CD4-positive, CD25-positive, alpha-beta regulatory T cell (primary cell): ENCODE data around the gene FAF2. TPM values are rescaled to one million over a fixed set of nuclear protein-coding genes. Genes with fewer than 3 reads are reported as not detected.

Experiments
- ATAC-seq, 2 donors: fragments of 150-1000 bp; cut with Tn5 transposase; one replicate each; pipeline ENCODE4 v1.10.0; 2021; ENCODE audit warnings: low read depth in 2 of 2, moderate number of reproducible peaks in 2 of 2, moderate library complexity in 1 of 2
- DNase-seq, 3 donors: peaks; one replicate each; pipeline versions ENCODE4 v3.0.0 to v3.0.0-alpha.2; 2012 to 2022; ENCODE audit warnings: mixed read lengths in 1 of 3
- H3K27ac ChIP-seq: one replicate; pipeline ENCODE4 v1.7.0; 2013; ENCODE audit warnings: mild to moderate bottlenecking, low read length; ENCODE audit not compliant: insufficient read depth, poor library complexity, severe bottlenecking
- H3K27me3 ChIP-seq: one replicate; pipeline ENCODE4 v1.7.0; 2013; ENCODE audit warnings: low read length; ENCODE audit not compliant: control insufficient read depth, insufficient read depth
- H3K36me3 ChIP-seq: one replicate; pipeline ENCODE4 v1.7.0; 2013; ENCODE audit warnings: mild to moderate bottlenecking, low read length, moderate library complexity; ENCODE audit not compliant: control insufficient read depth, insufficient read depth
- H3K4me1 ChIP-seq: 2 replicates; pipeline ENCODE4 v1.7.0; 2013; ENCODE audit warnings: mild to moderate bottlenecking, low read length; ENCODE audit not compliant: insufficient read depth, control insufficient read depth, poor library complexity, severe bottlenecking
- H3K4me3 ChIP-seq: one replicate; pipeline ENCODE4 v1.7.0; 2013; ENCODE audit warnings: low read depth, mild to moderate bottlenecking, low read length, moderate library complexity
- H3K9me3 ChIP-seq, 2 experiments: 1 replicate in 1 of 2; 2 replicates in 1 of 2; pipeline ENCODE4 v1.7.0; 2013; ENCODE audit warnings: low read length in 2 of 2, mild to moderate bottlenecking in 1 of 2, moderate library complexity in 1 of 2; ENCODE audit not compliant: control insufficient read depth in 2 of 2
- H3K27ac Mint-ChIP-seq, 3 donors: one replicate each; pipeline ENCODE4 v1.8.0; 2020 to 2022; ENCODE audit warnings: mild to moderate bottlenecking in 3 of 3, mixed read lengths in 3 of 3, moderate library complexity in 2 of 3
- H3K27me3 Mint-ChIP-seq: one replicate; pipeline ENCODE4 v1.8.0; 2022; ENCODE audit warnings: mild to moderate bottlenecking, mixed read lengths
- H3K36me3 Mint-ChIP-seq: one replicate; pipeline ENCODE4 v1.8.0; 2020; ENCODE audit warnings: mixed read lengths
- H3K4me1 Mint-ChIP-seq, 4 donors: one replicate each; pipeline ENCODE4 v1.8.0; 2020 to 2022; ENCODE audit warnings: mixed read lengths in 4 of 4, mild to moderate bottlenecking in 1 of 4
- H3K4me3 Mint-ChIP-seq, 4 donors: one replicate each; pipeline ENCODE4 v1.8.0; 2020 to 2022; ENCODE audit warnings: mild to moderate bottlenecking in 4 of 4, mixed read lengths in 4 of 4, moderate library complexity in 3 of 4
- H3K9me3 Mint-ChIP-seq, 7 donors: one replicate each; pipeline ENCODE4 v1.8.0; 2020 to 2022; ENCODE audit warnings: mixed read lengths in 7 of 7, mild to moderate bottlenecking in 3 of 7, moderate library complexity in 2 of 7
- polyA plus RNA-seq, 4 donors: library from polyadenylated mRNA; unstranded; fragments of 300-500 nt; fragmentation: Illumina TruSeq; gene quantifications; one replicate each; pipeline ENCODE4 v1.2.3, GENCODE V29; 2021
- total RNA-seq: library from RNA; stranded (reverse); gene quantifications from one replicate; pipeline ENCODE4 v1.2.3, GENCODE V29; 2022

The FAF2 gene
- total and polyA plus RNA-seq, 5 donors from 2014 or later = 8.8 to 31.8 (median 14.4) TPM

DNA sequence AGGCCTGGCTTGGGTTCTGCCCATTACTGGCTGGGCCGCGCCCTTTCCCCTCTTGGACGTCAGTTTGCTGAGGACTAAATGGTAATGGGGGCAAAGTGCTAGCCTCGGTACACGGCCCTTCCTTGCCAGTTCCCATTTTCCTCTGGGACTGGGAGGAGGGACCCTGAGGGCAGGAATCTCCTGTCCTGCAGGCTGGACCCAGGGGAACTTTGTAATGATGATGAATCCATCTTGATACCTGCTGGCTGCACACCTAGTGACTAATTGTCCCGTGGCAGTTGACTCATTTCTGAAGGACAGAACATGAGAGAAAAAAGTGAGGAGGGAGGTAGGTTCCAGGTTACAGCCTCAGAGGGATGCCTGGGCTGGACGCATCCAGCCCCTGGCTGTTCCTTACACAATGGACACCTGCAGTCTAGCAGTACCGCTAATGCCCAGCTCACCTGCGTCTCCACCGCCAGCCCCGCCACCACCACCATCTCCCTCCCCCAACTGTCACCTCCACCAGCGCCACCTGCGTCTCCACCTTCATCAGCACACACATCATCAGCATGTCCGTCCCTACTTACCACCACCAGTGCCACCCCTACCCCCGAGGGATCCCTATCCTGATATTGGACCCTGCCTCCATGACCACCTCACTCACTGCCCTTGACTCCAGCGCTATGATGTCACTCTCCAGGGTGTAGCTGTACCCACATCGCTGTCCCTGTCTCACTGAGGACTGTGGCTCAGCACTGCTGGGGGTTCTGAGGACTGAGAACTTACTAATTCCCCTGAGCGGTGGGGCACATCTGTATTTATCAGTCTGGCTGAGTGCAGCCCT is 105.3 kb downstream of the FAF2 start:
- Histone ChIP-seq H3K36me3 (no peaks in the 10 kb centered on the region), H3K4me1 (peaks cover 22% of the 10 kb centered on the region), H3K27me3 (no peaks in the 10 kb centered on the region), H3K27ac (no peak overlapping the region), H3K9me3 (no peaks in the 10 kb centered on the region), H3K4me3 (no peak overlapping the region)
- Mint-ChIP-seq H3K4me1 (peaks cover 0 to 65% (median 16%) of the 10 kb centered on the region in 4 donors), H3K27me3 (peaks cover 4% of the 10 kb centered on the region), H3K4me3 (peak overlapping the region in 2 of 4 donors; percentile 38 to 54), H3K36me3 (no peaks in the 10 kb centered on the region), H3K27ac (peak overlapping the region; percentile 47 to 94 (median 90)), H3K9me3 (peaks cover 0 to 2% (median 0%) of the 10 kb centered on the region in 7 donors)
- no peak for ATAC-seq
- DNase-seq = no peak

DNA sequence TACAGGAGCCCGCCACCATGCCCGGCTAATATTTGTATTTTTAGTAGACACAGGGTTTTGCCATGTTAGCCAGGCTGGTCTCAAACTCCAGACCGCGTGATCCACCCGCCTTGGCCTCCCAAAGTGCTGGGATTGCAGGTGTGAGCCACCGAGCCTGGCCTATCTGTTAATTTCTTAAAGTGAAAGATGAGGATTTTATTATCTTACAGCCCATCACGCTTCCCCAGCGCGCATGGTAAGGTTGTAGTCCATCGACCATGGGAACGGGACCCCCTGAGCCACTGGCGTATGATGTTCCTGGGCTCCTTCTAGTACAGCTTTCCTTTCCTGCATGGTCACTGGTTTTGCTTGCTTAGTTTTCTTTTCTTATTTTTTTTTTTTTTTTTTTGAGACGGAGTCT is 109.7 kb downstream of the FAF2 start:
- DNase-seq (no peak), ATAC-seq (no peak)
- H3K4me1 ChIP-seq = peaks cover 27% of the 10 kb centered on the region
- no peaks in the 10 kb centered on the region for H3K27me3 ChIP-seq
- Mint-ChIP-seq H3K4me1 (peaks cover 0 to 75% (median 25%) of the 10 kb centered on the region in 4 donors), H3K36me3 (no peaks in the 10 kb centered on the region), H3K9me3 (peaks cover 0 to 2% (median 0%) of the 10 kb centered on the region in 7 donors), H3K27me3 (peaks cover 4% of the 10 kb centered on the region), H3K27ac (peak overlapping the region in 1 of 3 donors; percentile 51), H3K4me3 (no peak overlapping the region)
- no peak overlapping the region for H3K4me3 ChIP-seq
- H3K9me3 ChIP-seq = no peaks in the 10 kb centered on the region
- no peak overlapping the region for H3K27ac ChIP-seq
- H3K36me3 ChIP-seq = no peaks in the 10 kb centered on the region

Other genes with a start within 250 kb of the FAF2 start
- 21.1 TPM for gene SIMC1, start 210.0 kb upstream of the FAF2 start, total RNA-seq
- 1 to 10 TPM; 6.1 to 8.4 (median 7.4) TPM for gene SIMC1, start 210.0 kb upstream of the FAF2 start, polyA plus RNA-seq
- gene KIAA1191, start 86.6 kb upstream of the FAF2 start, total RNA-seq = 60.9 TPM
- 10 to 100 TPM; 59.0 to 68.9 (median 60.9) TPM for gene KIAA1191, start 86.6 kb upstream of the FAF2 start, polyA plus RNA-seq
- 4.8 TPM for gene ARL10, start 82.9 kb upstream of the FAF2 start, total RNA-seq
- 1 to 10 TPM; 1.6 to 2.3 (median 2.1) TPM for gene ARL10, start 82.9 kb upstream of the FAF2 start, polyA plus RNA-seq
- 15.5 TPM for gene NOP16, start 59.8 kb upstream of the FAF2 start, total RNA-seq
- gene NOP16, start 59.8 kb upstream of the FAF2 start, polyA plus RNA-seq = 10 to 100 TPM; 13.6 to 41.2 (median 35.1) TPM
- 98.9 TPM for gene HIGD2A, start 59.6 kb upstream of the FAF2 start, total RNA-seq
- 100 to 1,000 TPM; 228 to 278 (median 239) TPM for gene HIGD2A, start 59.6 kb upstream of the FAF2 start, polyA plus RNA-seq
- 85.9 TPM for gene CLTB, start 31.8 kb upstream of the FAF2 start, total RNA-seq
- 100 to 1,000 TPM in 2 of 4 donors, 10 to 100 TPM in 2; 92.5 to 129 (median 101) TPM for gene CLTB, start 31.8 kb upstream of the FAF2 start, polyA plus RNA-seq
- gene RNF44, start 89.0 kb downstream of the FAF2 start, total RNA-seq = 268 TPM
- gene RNF44, start 89.0 kb downstream of the FAF2 start, polyA plus RNA-seq = 1 to 10 TPM; 2.3 to 4.3 (median 3.4) TPM
- gene CDHR2, start 101.0 kb downstream of the FAF2 start, total RNA-seq = 1.3 TPM
- gene CDHR2, start 101.0 kb downstream of the FAF2 start, polyA plus RNA-seq = not detected
- 1.9 TPM for gene GPRIN1, start 161.8 kb downstream of the FAF2 start, total RNA-seq
- gene GPRIN1, start 161.8 kb downstream of the FAF2 start, polyA plus RNA-seq = under 1 TPM; 0.24 to 0.87 (median 0.52) TPM
- gene SNCB, start 182.1 kb downstream of the FAF2 start, total RNA-seq = not detected
- gene SNCB, start 182.1 kb downstream of the FAF2 start, polyA plus RNA-seq = not detected
- not detected for gene EIF4E1B, start 182.3 kb downstream of the FAF2 start, total RNA-seq
- gene EIF4E1B, start 182.3 kb downstream of the FAF2 start, polyA plus RNA-seq = not detected
- 34.0 TPM for gene TSPAN17, start 199.1 kb downstream of the FAF2 start, total RNA-seq
- 10 to 100 TPM; 26.0 to 48.8 (median 34.1) TPM for gene TSPAN17, start 199.1 kb downstream of the FAF2 start, polyA plus RNA-seq